ENCODE results near the gene FLT4.

Gene FLT4

GRCh38 chr5:180586870-180587269 is 62.5 kb downstream of the FLT4 start:
- no peak for DNase-seq

GRCh38 chr5:180586204-180586603 is 63.2 kb downstream of the FLT4 start:
- DNase-seq = no peak

- no peak for DNase-seq
These were observed 65.7 kb downstream of the FLT4 start for GRCh38 chr5:180583738-180584137.

GRCh38 chr5:180580681-180581080 is 68.7 kb downstream of the FLT4 start:
- no peak for DNase-seq

GRCh38 chr5:180575571-180575970 is 73.8 kb downstream of the FLT4 start:
- no peak for DNase-seq

- no peak for DNase-seq
These were observed 80.5 kb downstream of the FLT4 start for GRCh38 chr5:180568914-180569313.

GRCh38 chr5:180563994-180564393 is 85.4 kb downstream of the FLT4 start:
- DNase-seq = no peak

GRCh38 chr5:180558232-180558631 is 91.2 kb downstream of the FLT4 start:
- DNase-seq = no peak

GRCh38 chr5:180557217-180557809 is 92.1 kb downstream of the FLT4 start:
- DNase-seq = no peak

- DNase-seq = no peak
These were observed 94.1 kb downstream of the FLT4 start for GRCh38 chr5:180555168-180555921.

GRCh38 chr5:180553530-180553929 is 95.9 kb downstream of the FLT4 start:
- no peak for DNase-seq

Measured in NCI-H446 treated with DMSO at 0.1 percent for 48 hours (cell line).